B cell (primary cell): ENCODE results near the gene TMTC3. TPM values are rescaled to one million over a fixed set of nuclear protein-coding genes. Genes with fewer than 3 reads are reported as not detected.

Experiments
- ATAC-seq: fragments of 200-7000 bp; cut with Tn5 transposase; one replicate; pipeline ENCODE4 v1.10.0; 2021; ENCODE audit warnings: low read depth, mild to moderate bottlenecking, moderate number of reproducible peaks, moderate library complexity
- CTCF ChIA-PET: fragments of 350-600 bp; sonication (Branson Sonifier 250); formaldehyde crosslinking; loops from one replicate; lab custom pipeline; 2021; ENCODE audit warnings: antibody characterized with exemption, inconsistent platforms; lab: Charles Lee
- POLR2A ChIA-PET: fragments of 350-600 bp; sonication (Branson Sonifier 250); formaldehyde crosslinking; loops from one replicate; lab custom pipeline; 2021; ENCODE audit warnings: antibody characterized with exemption; lab: Charles Lee
- DNase-seq: peaks from one replicate; pipeline ENCODE4 v3.0.0; 2013
- H2AFZ ChIP-seq: 2 replicates; pipeline ENCODE4 v1.6.1; 2012; ENCODE audit warnings: mild to moderate bottlenecking, low read depth, low read length; ENCODE audit not compliant: insufficient read depth, poor library complexity, severe bottlenecking
- H3K27ac ChIP-seq, 2 donors: 1 replicate in 1 of 2; 2 replicates in 1 of 2; pipeline ENCODE4 v1.5.1; 2012 to 2013; ENCODE audit warnings: low read length in 2 of 2, mild to moderate bottlenecking in 2 of 2, moderate library complexity in 1 of 2
- H3K27me3 ChIP-seq, 4 experiments: fragments of 200-600 bp in 1 of 4; sonication (generic) in 1 of 4; replicated peaks in 1 of 4; 1 replicate in 2 of 4; 2 replicates in 2 of 4; pipeline versions ENCODE4 v1.6.1 to v1.7.0; 2013 to 2016; ENCODE audit warnings: low read length in 3 of 4, mild to moderate bottlenecking in 2 of 4, mixed read lengths in 1 of 4, moderate library complexity in 1 of 4; ENCODE audit not compliant: insufficient read depth in 4 of 4, control insufficient read depth in 3 of 4; ENCODE audit errors: control extremely low read depth in 1 of 4
- H3K36me3 ChIP-seq, 2 experiments: replicated peaks in 1 of 2; 1 replicate in 1 of 2; 2 replicates in 1 of 2; pipeline versions ENCODE4 v1.6.1 to v1.7.1; 2013; ENCODE audit warnings: low read length in 1 of 2; ENCODE audit not compliant: insufficient read depth in 2 of 2, control insufficient read depth in 1 of 2; ENCODE audit errors: control extremely low read depth in 1 of 2, extremely low read depth in 1 of 2
- H3K4me1 ChIP-seq, 2 donors: fragments of 200-600 bp in 1 of 2; sonication (generic) in 1 of 2; 1 replicate in 1 of 2; 2 replicates in 1 of 2; pipeline versions ENCODE4 v1.5.1 to v1.6.1; 2013 to 2017; ENCODE audit warnings: low read length in 2 of 2; ENCODE audit not compliant: control insufficient read depth in 2 of 2, insufficient read depth in 2 of 2
- H3K4me2 ChIP-seq: replicated peaks from 2 replicates; pipeline ENCODE3; 2012; ENCODE audit warnings: mild to moderate bottlenecking, low read depth, low read length; ENCODE audit not compliant: poor library complexity, severe bottlenecking
- H3K4me3 ChIP-seq, 5 experiments: fragments of 200-600 bp in 1 of 5; sonication (generic) in 1 of 5; 1 replicate in 3 of 5; 2 replicates in 2 of 5; pipeline versions ENCODE4 v1.5.1 to v1.7.0; 2011 to 2016; ENCODE audit warnings: low read length in 4 of 5, mild to moderate bottlenecking in 4 of 5, low read depth in 2 of 5, control low read depth in 1 of 5, moderate library complexity in 1 of 5; ENCODE audit not compliant: insufficient read depth in 1 of 5; ENCODE audit errors: control extremely low read depth in 1 of 5, extremely low read depth in 1 of 5
- H3K79me2 ChIP-seq: fragments of 200-600 bp; sonication (generic); one replicate; pipeline ENCODE4 v1.6.0; 2016; ENCODE audit warnings: low read length; ENCODE audit not compliant: control insufficient read depth, insufficient read depth
- H3K9ac ChIP-seq: fragments of 200-600 bp; sonication (generic); 2 replicates; pipeline ENCODE4 v1.6.1; 2017; ENCODE audit warnings: mild to moderate bottlenecking, low read length, moderate library complexity
- H3K9me3 ChIP-seq, 3 donors: one replicate each; pipeline versions ENCODE4 v1.6.1 to v1.7.1; 2013; ENCODE audit warnings: low read length in 2 of 3; ENCODE audit not compliant: control insufficient read depth in 2 of 3, insufficient read depth in 1 of 3; ENCODE audit errors: control extremely low read depth in 1 of 3
- H4K20me1 ChIP-seq: 2 replicates; pipeline ENCODE4 v1.6.0; 2012; ENCODE audit warnings: mild to moderate bottlenecking, low read length; ENCODE audit not compliant: insufficient read depth, control insufficient read depth, poor library complexity, severe bottlenecking
- H3K27ac Mint-ChIP-seq: one replicate; pipeline ENCODE4 v1.8.0; 2021; ENCODE audit warnings: mixed read lengths
- H3K27me3 Mint-ChIP-seq: one replicate; pipeline ENCODE4 v1.8.0; 2021; ENCODE audit warnings: mixed read lengths
- H3K4me1 Mint-ChIP-seq: one replicate; pipeline ENCODE4 v1.8.0; 2021; ENCODE audit warnings: mixed read lengths
- H3K4me3 Mint-ChIP-seq: one replicate; pipeline ENCODE4 v1.8.0; 2021; ENCODE audit warnings: mixed read lengths
- H3K9me3 Mint-ChIP-seq: one replicate; pipeline ENCODE4 v1.8.0; 2022; ENCODE audit warnings: mixed read lengths; ENCODE audit not compliant: insufficient read depth
- EZH2 ChIP-seq: IDR thresholded peaks from 2 replicates; pipeline ENCODE4 v1.6.1; 2012; ENCODE audit warnings: borderline replicate concordance, low read depth, mild to moderate bottlenecking, moderate library complexity, low read length; ENCODE audit not compliant: insufficient read depth, poor library complexity, severe bottlenecking
- WGBS: methylation state at CpG from one replicate; pipeline ENCODE4 v1.1.5; 2013; ENCODE audit warnings: missing lambda C conversion rate; ENCODE audit not compliant: insufficient coverage; 5-methylcytosine and 5-hydroxymethylcytosine counted together
- intact Hi-C: fragments of 100-400 bp; cut with micrococcal nuclease; formaldehyde crosslinking; loops from one replicate; pipeline ENCODE4 v1.10.0; 2022
- polyA plus RNA-seq: library from polyadenylated mRNA; depleted of rRNA; stranded (reverse); fragments of >200 nt; gene quantifications from 2 replicates; pipeline ENCODE4 v1.2.3, GENCODE V29; 2012
- total RNA-seq, 2 donors: library from RNA; stranded (reverse); fragments of 120-200 nt in 1 of 2; gene quantifications; 1 replicate in 1 of 2; 2 replicates in 1 of 2; pipeline versions ENCODE4 v1.2.3 to v1.2.4, GENCODE V29; 2013 to 2022
- TF ChIP-seq, protein P1 (sequence below): fragments of 200-600 bp; IDR thresholded peaks from one replicate; pipeline ENCODE4 v1.8.0; 2022; ENCODE audit warnings: antibody characterized with exemption, mild to moderate bottlenecking

Gene TMTC3
- total and polyA plus RNA-seq, 2 donors (not counting 1 experiment from before 2014, with no cell fraction given): 1.7 to 10.1 TPM

DNA sequence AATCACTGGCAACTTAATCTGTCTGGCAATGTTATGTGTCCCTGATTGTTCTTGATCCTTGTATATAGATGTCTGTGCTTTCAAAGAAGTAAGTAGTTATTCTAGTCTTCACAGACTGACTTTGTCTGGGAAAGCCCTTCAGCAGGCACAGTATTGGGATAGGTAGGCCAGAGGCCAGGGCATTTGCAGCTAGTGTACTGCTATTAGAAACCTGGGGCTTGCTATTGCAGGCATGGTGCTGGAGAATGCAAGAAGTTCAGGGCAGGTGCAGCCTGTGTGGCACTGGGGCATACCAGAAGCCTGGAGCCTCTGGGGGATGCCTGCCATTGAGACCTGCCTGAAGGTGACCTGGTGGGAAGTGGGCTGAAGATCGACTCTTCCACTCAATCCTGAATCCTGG, 96.3 kb downstream of the TMTC3 start:
- H3K79me2 ChIP-seq: no peaks in the 10 kb centered on the region

DNA sequence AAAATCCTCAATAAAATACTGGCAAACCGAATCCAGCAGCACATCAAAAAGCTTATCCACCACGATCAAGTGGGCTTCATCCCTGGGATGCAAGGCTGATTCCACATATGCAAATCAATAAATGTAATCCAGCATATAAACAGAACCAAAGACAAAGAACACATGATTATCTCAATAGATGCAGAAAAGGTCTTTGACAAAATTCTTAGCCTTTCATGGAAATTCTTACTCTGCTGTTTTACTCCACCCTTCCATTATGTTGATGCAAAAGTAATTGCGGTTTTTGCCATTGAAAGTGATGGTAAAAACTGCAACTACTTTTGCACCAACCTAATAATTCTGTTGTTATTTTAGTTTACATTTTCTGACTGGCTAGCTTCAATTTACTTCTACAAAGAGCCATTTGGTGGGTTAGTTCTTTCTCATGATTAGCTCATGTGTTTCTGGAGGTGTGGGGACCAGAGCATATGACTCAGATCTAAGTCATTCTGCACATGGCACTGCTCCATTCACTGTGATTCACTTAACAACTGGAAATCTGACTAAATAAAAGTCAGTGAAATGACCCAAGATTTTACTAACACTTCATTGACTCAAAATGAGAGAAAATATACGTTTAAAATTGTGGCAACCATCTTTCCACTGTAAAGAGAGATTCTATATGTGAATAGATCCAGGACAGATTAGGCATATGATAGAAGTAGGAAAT, 99.9 kb downstream of the TMTC3 start:
- H3K27me3 Mint-ChIP-seq: peaks cover 3% of the 10 kb centered on the region
- CTCF ChIA-PET: no interaction called here
- intact Hi-C loops: no loop called here
- H3K4me3 Mint-ChIP-seq: no peak overlapping the region
- H3K27ac Mint-ChIP-seq: no peak overlapping the region
- Histone ChIP-seq H3K79me2 (no peaks in the 10 kb centered on the region), H3K4me2 (no peak overlapping the region), H2AFZ (no peak overlapping the region), H3K9me3 (no peaks in the 10 kb centered on the region), H3K9ac (no peak overlapping the region), H4K20me1 (no peaks in the 10 kb centered on the region), H3K36me3 (no peaks in the 10 kb centered on the region), H3K4me3 (no peak overlapping the region), H3K27ac (no peak overlapping the region), H3K27me3 (no peaks in the 10 kb centered on the region), H3K4me1 (no peaks in the 10 kb centered on the region)
- POLR2A ChIA-PET: no interaction called here
- H3K9me3 Mint-ChIP-seq: peaks cover 2% of the 10 kb centered on the region
- no CpG with 5 or more reads among the region's 4 CpGs for WGBS
- no peaks in the 10 kb centered on the region for H3K4me1 Mint-ChIP-seq
- TF ChIP-seq, protein P1, sequence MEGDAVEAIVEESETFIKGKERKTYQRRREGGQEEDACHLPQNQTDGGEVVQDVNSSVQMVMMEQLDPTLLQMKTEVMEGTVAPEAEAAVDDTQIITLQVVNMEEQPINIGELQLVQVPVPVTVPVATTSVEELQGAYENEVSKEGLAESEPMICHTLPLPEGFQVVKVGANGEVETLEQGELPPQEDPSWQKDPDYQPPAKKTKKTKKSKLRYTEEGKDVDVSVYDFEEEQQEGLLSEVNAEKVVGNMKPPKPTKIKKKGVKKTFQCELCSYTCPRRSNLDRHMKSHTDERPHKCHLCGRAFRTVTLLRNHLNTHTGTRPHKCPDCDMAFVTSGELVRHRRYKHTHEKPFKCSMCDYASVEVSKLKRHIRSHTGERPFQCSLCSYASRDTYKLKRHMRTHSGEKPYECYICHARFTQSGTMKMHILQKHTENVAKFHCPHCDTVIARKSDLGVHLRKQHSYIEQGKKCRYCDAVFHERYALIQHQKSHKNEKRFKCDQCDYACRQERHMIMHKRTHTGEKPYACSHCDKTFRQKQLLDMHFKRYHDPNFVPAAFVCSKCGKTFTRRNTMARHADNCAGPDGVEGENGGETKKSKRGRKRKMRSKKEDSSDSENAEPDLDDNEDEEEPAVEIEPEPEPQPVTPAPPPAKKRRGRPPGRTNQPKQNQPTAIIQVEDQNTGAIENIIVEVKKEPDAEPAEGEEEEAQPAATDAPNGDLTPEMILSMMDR: no peak
- TF ChIP-seq EZH2: no peak
- DNase-seq: no peak
- ATAC-seq: no peak

More for the DNA sequence above, 96.3 kb downstream of the TMTC3 start:
- Histone ChIP-seq H4K20me1 (no peaks in the 10 kb centered on the region), H3K4me3 (no peak overlapping the region), H3K36me3 (no peaks in the 10 kb centered on the region), H3K9ac (no peak overlapping the region), H2AFZ (no peak overlapping the region), H3K9me3 (no peaks in the 10 kb centered on the region), H3K27me3 (no peaks in the 10 kb centered on the region), H3K27ac (no peak overlapping the region), H3K4me2 (no peak overlapping the region), H3K4me1 (no peaks in the 10 kb centered on the region)
- Mint-ChIP-seq H3K4me1 (no peaks in the 10 kb centered on the region), H3K27ac (no peak overlapping the region), H3K27me3 (no peaks in the 10 kb centered on the region), H3K9me3 (peaks cover 2% of the 10 kb centered on the region), H3K4me3 (no peak overlapping the region)
- 89% methylated on average over 1 of the region's 1 CpG for WGBS
- ChIA-PET POLR2A (no interaction called here), CTCF (no interaction called here)
- intact Hi-C loops: no loop called here
- ATAC-seq: no peak
- TF ChIP-seq EZH2: no peak
- TF ChIP-seq, protein P1: no peak
- no peak for DNase-seq
